ENCODE measurements around the gene GTF2E1.

- TF ChIP-seq POLR2AphosphoS5 (IDR thresholded peaks at IDR 0.05), result no peak
- no peak for TF ChIP-seq POLR2A (IDR thresholded peaks at IDR 0.05)
- no peak for TF ChIP-seq EP300 (IDR thresholded peaks at IDR 0.05)
These were observed 11.3 kb downstream of the GTF2E1 start for GRCh38 chr3:120753810-120754209.
